HepG2 (cell line): ENCODE data around the gene RCBTB1. TPM values are rescaled to one million over a fixed set of nuclear protein-coding genes. Genes with fewer than 3 reads are reported as not detected.
A peak's percentile ranks its signal among the peaks of the same experiment; 100 is the strongest.

Experiments
- ATF5 ChIP-seq: sonication (generic); formaldehyde crosslinking; IDR thresholded peaks from 2 replicates; pipeline ENCODE4 v1.4.0; 2020; ENCODE audit warnings: mild to moderate bottlenecking, low read depth, missing genetic modification reagents
- DBP ChIP-seq: sonication (generic); formaldehyde crosslinking; IDR thresholded peaks from 2 replicates; pipeline ENCODE4 v1.4.0; 2020; ENCODE audit warnings: missing genetic modification reagents; ENCODE audit errors: not compliant biosample characterization
- HNF1A ChIP-seq, 2 experiments: sonication (generic) in 1 of 2; formaldehyde crosslinking in 1 of 2; IDR thresholded peaks; 2 replicates each; pipeline versions ENCODE4 v1.4.0 to v1.6.1; 2016 to 2020; ENCODE audit warnings: borderline replicate concordance in 1 of 2, low read depth in 1 of 2, mild to moderate bottlenecking in 1 of 2, missing genetic modification reagents in 1 of 2
- HOXA7 ChIP-seq: sonication (generic); formaldehyde crosslinking; IDR thresholded peaks from 2 replicates; pipeline ENCODE4 v1.8.1; 2022; ENCODE audit warnings: mild to moderate bottlenecking, missing genetic modification reagents, moderate library complexity
- HOXA9 ChIP-seq: sonication (generic); formaldehyde crosslinking; IDR thresholded peaks from 2 replicates; pipeline ENCODE4 v1.8.1; 2022; ENCODE audit warnings: missing genetic modification reagents, mild to moderate bottlenecking, moderate library complexity, borderline replicate concordance
- IKZF1 ChIP-seq: fragments of 450-650 bp; IDR thresholded peaks from 2 replicates; pipeline ENCODE4 v1.7.1; 2016
- MIXL1 ChIP-seq: IDR thresholded peaks from 2 replicates; pipeline ENCODE4 v1.6.1; 2016
- TFAP4 ChIP-seq: sonication (generic); IDR thresholded peaks from 2 replicates; pipeline ENCODE4 v1.6.1; 2016; ENCODE audit warnings: low read depth, borderline replicate concordance
- TSC22D2 ChIP-seq: sonication (generic); formaldehyde crosslinking; IDR thresholded peaks from 2 replicates; pipeline ENCODE4 v1.5.1; 2020; ENCODE audit warnings: missing genetic modification reagents, mild to moderate bottlenecking, borderline replicate concordance
- XRCC5 ChIP-seq: fragments of 200-400 bp; formaldehyde crosslinking; optimal IDR thresholded peaks from 2 replicates; pipeline ENCODE3; 2017; ENCODE audit warnings: mild to moderate bottlenecking, low read length
- ZNF296 ChIP-seq: sonication (generic); formaldehyde crosslinking; conservative IDR thresholded peaks from 2 replicates; pipeline ENCODE4 v1.5.0; 2020; ENCODE audit warnings: mild to moderate bottlenecking, missing genetic modification reagents
- ZNF30 ChIP-seq: sonication (generic); formaldehyde crosslinking; IDR thresholded peaks from 2 replicates; pipeline ENCODE4 v1.5.0; 2020; ENCODE audit warnings: mild to moderate bottlenecking, missing genetic modification reagents
- ZNF598 ChIP-seq: sonication (generic); formaldehyde crosslinking; IDR thresholded peaks from 2 replicates; pipeline ENCODE4 v1.5.1; 2020; ENCODE audit warnings: mild to moderate bottlenecking, missing genetic modification reagents, borderline replicate concordance
- ZNF646 ChIP-seq: sonication (generic); formaldehyde crosslinking; IDR thresholded peaks from 2 replicates; pipeline ENCODE4 v1.9.0; 2021; ENCODE audit warnings: mild to moderate bottlenecking, missing genetic modification reagents
- polyA plus RNA-seq, 8 experiments: library from polyadenylated mRNA; depleted of rRNA in 3 of 8; stranded (reverse) in 7 of 8; unstranded in 1 of 8; fragments of >200 nt; fragmentation: Illumina TruSeq in 4 of 8; extraction: Trizol in 4 of 8; gene quantifications; 2 replicates each; pipeline versions ENCODE4 v1.2.1 to v1.2.3, GENCODE V29; 2011 to 2016; ENCODE audit warnings: low read depth in 4 of 8, missing spikeins in 1 of 8, mixed read lengths in 1 of 8; ENCODE audit not compliant: insufficient read depth in 1 of 8
- total RNA-seq, 5 experiments: library from RNA; depleted of rRNA; stranded (reverse); fragments of >200 nt; fragmentation: Illumina TruSeq; extraction: Trizol; gene quantifications; 2 replicates each; pipeline ENCODE4 v1.2.3, GENCODE V29; 2016; ENCODE audit warnings: low read depth in 1 of 5

Gene RCBTB1
- total and polyA plus RNA-seq, 2 of the 13 experiments (the other 11 are each of a cell fraction or from before 2014, with no cell fraction given) = 13.4 to 21.6 TPM

DNA sequence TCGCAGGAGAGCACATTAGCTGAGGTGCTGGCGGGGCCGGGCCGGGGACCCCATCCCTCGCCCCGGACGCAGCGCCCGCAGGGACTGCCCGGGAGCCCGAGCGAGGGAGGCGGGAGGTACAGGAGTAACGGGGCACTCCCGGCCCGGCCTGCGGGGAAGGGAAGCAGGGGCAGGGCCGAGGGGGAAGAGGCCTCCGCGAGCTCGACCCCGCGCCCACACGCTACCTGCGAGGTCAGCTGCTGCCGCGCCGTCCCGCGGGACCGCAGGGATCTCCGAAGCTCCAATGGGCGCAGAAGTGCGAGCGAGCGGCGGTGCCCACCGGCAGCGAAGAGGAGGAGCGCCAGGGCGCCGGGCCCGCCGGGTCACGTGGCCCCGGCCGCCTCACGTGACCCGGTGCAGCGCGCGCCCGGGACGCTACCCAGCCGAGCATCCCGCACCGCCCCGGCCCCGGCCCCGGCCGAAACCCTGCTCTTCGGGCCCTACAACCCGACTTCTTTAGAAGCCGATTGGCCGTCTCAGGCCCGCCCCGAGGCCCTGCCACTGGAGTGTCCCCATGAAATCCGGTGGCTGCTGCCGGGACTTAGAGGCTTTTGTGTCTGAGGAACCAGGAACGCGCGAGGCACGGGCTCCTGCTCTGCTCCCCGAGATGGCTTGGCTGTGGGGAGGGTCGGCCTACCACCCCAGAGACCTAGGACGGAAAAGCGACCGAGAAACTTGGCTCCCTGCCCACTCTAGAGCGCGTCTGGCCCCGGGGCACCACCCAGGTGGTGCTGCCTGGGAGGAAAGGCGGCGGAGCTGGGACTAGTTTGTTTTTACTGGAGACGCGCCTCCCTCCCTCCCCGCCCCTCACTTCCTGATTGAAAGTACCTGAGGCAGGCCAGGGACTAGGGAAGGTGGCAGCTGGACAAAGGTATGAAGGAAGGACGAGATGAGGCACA is at the start of gene RCBTB1 (continued):
- TF ChIP-seq ZNF30 (peak; percentile 84; the same call in 1 of the 2 replicates), TSC22D2 (CRISPR knock-in tag) (no peak), HNF1A (IDR thresholded peaks at IDR 0.05; ENCODE audit: low read depth) (no peak), HNF1A (CRISPR knock-in tag; IDR thresholded peaks at IDR 0.05; ENCODE audit: borderline replicate concordance) (no peak), TFAP4 (0 out of 2 replicates have a peak, but pooled peaks have one; percentile 13), HOXA9 (CRISPR knock-in tag) (peak; percentile 73; the same call in 1 of the 2 replicates), DBP (CRISPR knock-in tag) (no peak), ZNF646 (no peak), IKZF1 (no peak), ZNF598 (CRISPR knock-in tag) (0 out of 2 replicates have a peak, but pooled peaks have one; percentile 72), ZNF296 (CRISPR knock-in tag) (no peak), MIXL1 (CRISPR knock-in tag) (no peak), ATF5 (no peak), HOXA7 (CRISPR knock-in tag) (no peak), XRCC5 (peak; percentile 29)
